GM18499 (cell line): Measurements from ENCODE around the gene ITGA1.
A peak's percentile ranks its signal among the peaks of the same experiment; 100 is the strongest.
"Not testable (repeated sequence)": the region's sequence is repeated elsewhere in the genome, so short reads cannot be mapped to it uniquely, and the experiment has no call there.

Source experiments
- ATAC-seq: cut with Tn5 transposase; IDR thresholded peaks from one replicate; pipeline ENCODE4 v1.9.1; 2021; ENCODE audit warnings: moderate number of reproducible peaks; ENCODE audit not compliant: insufficient read depth, unreplicated experiment

Gene ITGA1

GRCh38 chr5:52824827-52825226 is 37.1 kb downstream of the ITGA1 start:
- no peak for ATAC-seq

GRCh38 chr5:52825826-52826225 is 38.1 kb downstream of the ITGA1 start:
- peak; percentile 97 for ATAC-seq

GRCh38 chr5:52827815-52828214 is 40.1 kb downstream of the ITGA1 start:
- no peak for ATAC-seq

- no peak for ATAC-seq
Observed at GRCh38 chr5:52829664-52830063, 41.9 kb downstream of the ITGA1 start.

- no peak for ATAC-seq
Observed at GRCh38 chr5:52830650-52831049, 42.9 kb downstream of the ITGA1 start.

GRCh38 chr5:52831786-52832511 is 44.2 kb downstream of the ITGA1 start:
- no peak for ATAC-seq

- no peak for ATAC-seq
Observed at GRCh38 chr5:52834320-52834719, 46.6 kb downstream of the ITGA1 start.

- ATAC-seq = no peak
Observed at GRCh38 chr5:52837068-52837467, 49.4 kb downstream of the ITGA1 start.

GRCh38 chr5:52837591-52838001 is 49.9 kb downstream of the ITGA1 start:
- ATAC-seq = no peak

GRCh38 chr5:52838326-52839015 is 50.8 kb downstream of the ITGA1 start:
- ATAC-seq = no peak

- ATAC-seq = no peak
Observed at GRCh38 chr5:52839285-52839684, 51.6 kb downstream of the ITGA1 start.

GRCh38 chr5:52840277-52841050 is 52.7 kb downstream of the ITGA1 start:
- no peak for ATAC-seq

GRCh38 chr5:52841114-52841513 is 53.4 kb downstream of the ITGA1 start:
- no peak for ATAC-seq

- ATAC-seq = no peak
Observed at GRCh38 chr5:52842111-52842510, 54.4 kb downstream of the ITGA1 start.

- ATAC-seq = no peak
Observed at GRCh38 chr5:52844885-52845284, 57.2 kb downstream of the ITGA1 start.

GRCh38 chr5:52846182-52846842 is 58.6 kb downstream of the ITGA1 start:
- no peak for ATAC-seq

GRCh38 chr5:52848688-52849087 is 61.0 kb downstream of the ITGA1 start:
- ATAC-seq = not testable (repeated sequence)

- no peak for ATAC-seq
Observed at GRCh38 chr5:52849544-52849943, 61.8 kb downstream of the ITGA1 start.

- ATAC-seq = no peak
Observed at GRCh38 chr5:52853650-52854049, 65.9 kb downstream of the ITGA1 start.

- no peak for ATAC-seq
Observed at GRCh38 chr5:52854301-52854700, 66.6 kb downstream of the ITGA1 start.

- no peak for ATAC-seq
Observed at GRCh38 chr5:52854949-52855348, 67.2 kb downstream of the ITGA1 start.
